Endothelial cell of umbilical vein (primary cell): ENCODE measurements around the gene PPP2CA. TPM values are rescaled to one million over a fixed set of nuclear protein-coding genes. Genes with fewer than 3 reads are reported as not detected.

Experiments used
- BruUV-seq: library from RNA; stranded (reverse); fragments of 400-500 nt; replicated peaks from 2 replicates; lab custom pipeline; 2021; lab: Mats Ljungman, UMichigan
- CTCF ChIA-PET: fragments of 300-600, 350-600 bp; sonication (Branson Sonifier 250); formaldehyde crosslinking; loops from one replicate; lab custom pipeline; 2021; ENCODE audit warnings: antibody characterized with exemption, inconsistent platforms; lab: Charles Lee
- POLR2A ChIA-PET: fragments of 300-600, 350-600 bp; sonication (Branson Sonifier 250); formaldehyde crosslinking; loops from one replicate; lab custom pipeline; 2021; ENCODE audit warnings: antibody characterized with exemption, inconsistent platforms; lab: Charles Lee
- DNase-seq: peaks from one replicate; pipeline ENCODE4 v3.0.0-alpha.2; 2011; ENCODE audit warnings: low read depth, low spot score
- FAIRE-seq: peaks from 2 replicates; lab custom pipeline; 2011; peaks lifted over from hg19 to GRCh38; lab: Jason Lieb, UNC
- H2AFZ ChIP-seq: 2 replicates; pipeline ENCODE4 v1.6.0; 2012; ENCODE audit warnings: low read depth, low read length, control low read depth, inconsistent platforms
- H3K27ac ChIP-seq: 2 replicates; pipeline ENCODE4 v1.5.1; 2011; ENCODE audit warnings: low read depth, mild to moderate bottlenecking, control low read depth, low read length, moderate library complexity; ENCODE audit not compliant: insufficient read depth
- H3K27me3 ChIP-seq, 2 experiments: 2 replicates each; pipeline versions ENCODE4 v1.6.0 to v1.6.1; 2011; ENCODE audit warnings: low read length in 2 of 2, mixed read lengths in 1 of 2; ENCODE audit not compliant: control insufficient read depth in 2 of 2, insufficient read depth in 2 of 2
- H3K36me3 ChIP-seq, 2 experiments: 2 replicates in 1 of 2; 3 replicates in 1 of 2; pipeline ENCODE4 v1.5.1; 2011; ENCODE audit warnings: low read length in 2 of 2, mild to moderate bottlenecking in 1 of 2, moderate library complexity in 1 of 2; ENCODE audit not compliant: control insufficient read depth in 2 of 2, insufficient read depth in 2 of 2; ENCODE audit errors: extremely low read depth in 1 of 2
- H3K4me1 ChIP-seq: 3 replicates; pipeline ENCODE4 v1.5.1; 2011; ENCODE audit warnings: mild to moderate bottlenecking, low read length; ENCODE audit not compliant: control insufficient read depth, insufficient read depth; ENCODE audit errors: extremely low read depth
- H3K4me2 ChIP-seq: 2 replicates; pipeline ENCODE4 v1.6.1; 2011; ENCODE audit warnings: low read length, control low read depth, mixed read lengths; ENCODE audit not compliant: insufficient read depth
- H3K4me3 ChIP-seq, 3 experiments: fragments of 200-600 bp in 1 of 3; sonication (generic), shearing (Covaris generic) in 1 of 3; replicated peaks in 1 of 3; 2 replicates each; pipeline ENCODE4 v1.5.1; 2011 to 2016; ENCODE audit warnings: control low read depth in 3 of 3, low read length in 3 of 3, mild to moderate bottlenecking in 2 of 3, inconsistent platforms in 1 of 3, low read depth in 1 of 3, moderate library complexity in 1 of 3; ENCODE audit not compliant: insufficient read depth in 1 of 3
- H3K79me2 ChIP-seq: 2 replicates; pipeline ENCODE4 v1.6.0; 2012; ENCODE audit warnings: low read length, inconsistent platforms; ENCODE audit not compliant: control insufficient read depth, insufficient read depth
- H3K9ac ChIP-seq: replicated peaks from 2 replicates; pipeline ENCODE3; 2011; ENCODE audit warnings: low read length, control low read depth; ENCODE audit not compliant: insufficient read depth; ENCODE audit errors: extremely low read depth
- H3K9me1 ChIP-seq: replicated peaks from 3 replicates; pipeline ENCODE4 v1.6.0; 2011; ENCODE audit warnings: mild to moderate bottlenecking, low read length; ENCODE audit not compliant: control insufficient read depth, insufficient read depth; ENCODE audit errors: extremely low read depth
- H3K9me3 ChIP-seq: replicated peaks from 2 replicates; pipeline ENCODE4 v1.5.1; 2012; ENCODE audit warnings: low read length, inconsistent platforms; ENCODE audit not compliant: control insufficient read depth, insufficient read depth
- H4K20me1 ChIP-seq: replicated peaks from 2 replicates; pipeline ENCODE3; 2011; ENCODE audit warnings: mild to moderate bottlenecking, low read length; ENCODE audit not compliant: control insufficient read depth, insufficient read depth; ENCODE audit errors: extremely low read depth
- CTCF ChIP-seq, 2 donors: IDR thresholded peaks; 1 replicate in 1 of 2; 2 replicates in 1 of 2; pipeline ENCODE4 v1.5.1; 2011; ENCODE audit warnings: low read length in 2 of 2, mild to moderate bottlenecking in 2 of 2, moderate library complexity in 2 of 2, control low read depth in 1 of 2, inconsistent platforms in 1 of 2, low read depth in 1 of 2; ENCODE audit not compliant: insufficient read depth in 1 of 2; ENCODE audit errors: extremely low read depth in 1 of 2
- EZH2 ChIP-seq: IDR thresholded peaks from 2 replicates; pipeline ENCODE4 v1.6.1; 2012; ENCODE audit warnings: borderline replicate concordance, low read depth, mild to moderate bottlenecking, moderate library complexity, low read length, inconsistent platforms; ENCODE audit not compliant: severe bottlenecking
- FOS ChIP-seq: IDR thresholded peaks from 2 replicates; pipeline ENCODE4 v1.6.1; 2011; ENCODE audit warnings: mild to moderate bottlenecking, low read length, moderate library complexity, borderline replicate concordance; ENCODE audit not compliant: insufficient read depth
- GATA2 ChIP-seq: IDR thresholded peaks from 2 replicates; pipeline ENCODE4 v1.7.0; 2011; ENCODE audit warnings: low read depth, mild to moderate bottlenecking, moderate library complexity, mixed read lengths, low read length; ENCODE audit not compliant: insufficient read length, insufficient read depth
- JUN ChIP-seq: IDR thresholded peaks from 2 replicates; pipeline ENCODE4 v1.6.1; 2011; ENCODE audit warnings: borderline replicate concordance, low read depth; ENCODE audit not compliant: insufficient read length, insufficient read depth
- MAX ChIP-seq: IDR thresholded peaks from 2 replicates; pipeline ENCODE4 v1.6.1; 2011; ENCODE audit not compliant: insufficient read depth, insufficient read length
- MYC ChIP-seq: IDR thresholded peaks from one replicate; pipeline ENCODE4 v1.6.1; 2011; ENCODE audit warnings: mild to moderate bottlenecking, low read depth, low read length
- POLR2A ChIP-seq: IDR thresholded peaks from 2 replicates; pipeline ENCODE4 v1.6.1; 2012; ENCODE audit warnings: low read depth, mild to moderate bottlenecking, control low read depth, low read length
- POLR2AphosphoS5 ChIP-seq: IDR thresholded peaks from 2 replicates; pipeline ENCODE4 v1.6.1; 2012; ENCODE audit warnings: low read depth, mild to moderate bottlenecking, control low read depth, low read length, moderate library complexity; ENCODE audit not compliant: insufficient read depth
- dilution Hi-C: fragments of 300-500 bp; cut with MboI; formaldehyde crosslinking; loops from one replicate; pipeline ENCODE4 v1.15.0; 2019; ENCODE audit warnings: low sequenced_read_pairs; ENCODE audit not compliant: extremely low pct_ligation_motif_present
- intact Hi-C: fragments of 100-400 bp; cut with micrococcal nuclease; formaldehyde crosslinking; loops from one replicate; pipeline ENCODE4 v1.10.0; 2022
- polyA plus RNA-seq, 4 experiments: library from polyadenylated mRNA; depleted of rRNA in 3 of 4; stranded (reverse) in 3 of 4; unstranded in 1 of 4; fragments of >200 nt; gene quantifications; 2 replicates each; pipeline versions ENCODE4 v1.2.1 to v1.2.3, GENCODE V29; 2011 to 2012; ENCODE audit warnings: missing spikeins in 1 of 4
- total RNA-seq: library from RNA; stranded (reverse); gene quantifications from 2 replicates; pipeline ENCODE4 v1.2.3, GENCODE V29; 2021

The PPP2CA gene
- total and polyA plus RNA-seq, 2 donors (not counting 3 experiments of a cell fraction or from before 2014, with no cell fraction given): 107 to 183 TPM

- Histone ChIP-seq H4K20me1 (peaks cover 13% of the 10 kb centered on the region), H3K27ac (peak overlapping the region; percentile 85), H3K4me1 (peaks cover 18% of the 10 kb centered on the region), H3K9ac (peak overlapping the region; percentile 93), H3K4me2 (peak overlapping the region; percentile 95), H3K27me3 (no peaks in the 10 kb centered on the region), H3K9me3 (no peaks in the 10 kb centered on the region), H3K4me3 (peak overlapping the region; percentile 91 to 99 (median 98)), H3K36me3 (peaks cover 2 to 13% of the 10 kb centered on the region in 2 experiments), H3K79me2 (peaks cover 56% of the 10 kb centered on the region), H2AFZ (no peak overlapping the region), H3K9me1 (no peaks in the 10 kb centered on the region)
- POLR2A ChIA-PET: interaction anchor here (0.5 to 2.2 kb wide), 10 partner anchors 11 to 152 kb away, joined by 3 to 12 read pairs (median 3); partner anchors contain the start of gene PPP2CA
- intact Hi-C loops: loop anchor here (2.0 to 5.0 kb wide), 3 partner anchors 113 to 563 kb away; partner anchors contain the start of gene CAMLG
- CTCF ChIA-PET: interaction anchor here (2.2 to 2.8 kb wide), 2 partner anchors 113 to 136 kb away, joined by 6 to 9 read pairs; no protein-coding TSS in a partner anchor
- DNase-seq (peak; percentile 50), FAIRE-seq (peak; percentile 77)
- BruUV-seq: TSS peak; percentile 26
- dilution Hi-C loops: no loop called here
- no peak for TF ChIP-seq MAX
- no peak for TF ChIP-seq GATA2
- no peak for TF ChIP-seq FOS
- no peak for TF ChIP-seq JUN
- TF ChIP-seq POLR2AphosphoS5: no peak
- TF ChIP-seq MYC: no peak
- TF ChIP-seq POLR2A: no peak
- no peak for TF ChIP-seq EZH2
- TF ChIP-seq CTCF (IDR thresholded peaks at IDR 0.05; ENCODE audit: extremely low read depth in 1 of 2, insufficient read depth in 1 of 2, low read depth in 1 of 2, low read length in 2 of 2): no peak
Observed at GRCh38 chr5:134175921-134176510, 49.9 kb downstream of the PPP2CA start.
